Measurements from ENCODE around the gene VEZT.

Gene VEZT

DNA sequence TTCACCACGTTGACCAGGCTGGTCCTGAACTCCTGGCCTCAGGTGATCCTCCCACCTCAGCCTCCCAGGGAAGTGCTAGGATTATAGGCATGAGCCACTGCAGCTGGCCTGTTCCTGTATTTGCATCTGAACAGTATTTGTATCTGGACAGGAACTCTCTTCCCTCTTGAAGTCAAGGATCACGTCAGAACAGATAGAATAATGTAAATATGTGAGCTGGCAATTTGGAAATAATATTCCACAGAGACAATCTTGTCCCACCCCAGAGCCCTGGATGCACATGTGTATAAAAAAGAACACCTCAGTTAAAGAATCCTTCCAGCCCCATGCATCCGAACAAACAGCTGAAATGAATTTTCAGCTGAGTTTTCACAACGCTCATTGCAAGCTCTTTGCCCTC, 118.3 kb downstream of the VEZT start:
- no peaks in the 10 kb centered on the region for H3K27me3 ChIP-seq (ENCODE audit: insufficient read depth, poor library complexity, severe bottlenecking)
- no peak for DNase-seq (ENCODE audit: low read depth in 1 of 2, low spot score in 1 of 2)
- no peak overlapping the region for H3K27ac ChIP-seq (replicated peaks)
- TF ChIP-seq, protein P1, sequence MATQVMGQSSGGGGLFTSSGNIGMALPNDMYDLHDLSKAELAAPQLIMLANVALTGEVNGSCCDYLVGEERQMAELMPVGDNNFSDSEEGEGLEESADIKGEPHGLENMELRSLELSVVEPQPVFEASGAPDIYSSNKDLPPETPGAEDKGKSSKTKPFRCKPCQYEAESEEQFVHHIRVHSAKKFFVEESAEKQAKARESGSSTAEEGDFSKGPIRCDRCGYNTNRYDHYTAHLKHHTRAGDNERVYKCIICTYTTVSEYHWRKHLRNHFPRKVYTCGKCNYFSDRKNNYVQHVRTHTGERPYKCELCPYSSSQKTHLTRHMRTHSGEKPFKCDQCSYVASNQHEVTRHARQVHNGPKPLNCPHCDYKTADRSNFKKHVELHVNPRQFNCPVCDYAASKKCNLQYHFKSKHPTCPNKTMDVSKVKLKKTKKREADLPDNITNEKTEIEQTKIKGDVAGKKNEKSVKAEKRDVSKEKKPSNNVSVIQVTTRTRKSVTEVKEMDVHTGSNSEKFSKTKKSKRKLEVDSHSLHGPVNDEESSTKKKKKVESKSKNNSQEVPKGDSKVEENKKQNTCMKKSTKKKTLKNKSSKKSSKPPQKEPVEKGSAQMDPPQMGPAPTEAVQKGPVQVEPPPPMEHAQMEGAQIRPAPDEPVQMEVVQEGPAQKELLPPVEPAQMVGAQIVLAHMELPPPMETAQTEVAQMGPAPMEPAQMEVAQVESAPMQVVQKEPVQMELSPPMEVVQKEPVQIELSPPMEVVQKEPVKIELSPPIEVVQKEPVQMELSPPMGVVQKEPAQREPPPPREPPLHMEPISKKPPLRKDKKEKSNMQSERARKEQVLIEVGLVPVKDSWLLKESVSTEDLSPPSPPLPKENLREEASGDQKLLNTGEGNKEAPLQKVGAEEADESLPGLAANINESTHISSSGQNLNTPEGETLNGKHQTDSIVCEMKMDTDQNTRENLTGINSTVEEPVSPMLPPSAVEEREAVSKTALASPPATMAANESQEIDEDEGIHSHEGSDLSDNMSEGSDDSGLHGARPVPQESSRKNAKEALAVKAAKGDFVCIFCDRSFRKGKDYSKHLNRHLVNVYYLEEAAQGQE (IDR thresholded peaks at IDR 0.05; ENCODE audit: insufficient replicate concordance, low read depth), result no peak
- no peak for TF ChIP-seq SPI1 (IDR thresholded peaks at IDR 0.05; ENCODE audit: borderline replicate concordance, low read depth)
- TF ChIP-seq GABPA (IDR thresholded peaks at IDR 0.05; ENCODE audit: low read depth), result no peak
- no peak for TF ChIP-seq POLR2AphosphoS5 (IDR thresholded peaks at IDR 0.05; ENCODE audit: low read depth)
- TF ChIP-seq CTCF (IDR thresholded peaks at IDR 0.05; ENCODE audit: insufficient read depth, low read length), result no peak
- H3K4me3 ChIP-seq (replicated peaks; ENCODE audit: insufficient read depth, low read length), result no peak overlapping the region

- H3K27ac ChIP-seq (replicated peaks), result no peak overlapping the region
- H3K4me3 ChIP-seq (replicated peaks; ENCODE audit: insufficient read depth, low read length), result no peak overlapping the region
- no peaks in the 10 kb centered on the region for H3K27me3 ChIP-seq (ENCODE audit: insufficient read depth, poor library complexity, severe bottlenecking)
- no peak for DNase-seq (ENCODE audit: low read depth in 1 of 2, low spot score in 1 of 2)
- TF ChIP-seq SPI1 (IDR thresholded peaks at IDR 0.05; ENCODE audit: borderline replicate concordance, low read depth), result no peak
- no peak for TF ChIP-seq CTCF (IDR thresholded peaks at IDR 0.05; ENCODE audit: insufficient read depth, low read length)
- TF ChIP-seq POLR2AphosphoS5 (IDR thresholded peaks at IDR 0.05; ENCODE audit: low read depth), result no peak
- TF ChIP-seq GABPA (IDR thresholded peaks at IDR 0.05; ENCODE audit: low read depth), result no peak
- TF ChIP-seq, protein P1 (IDR thresholded peaks at IDR 0.05; ENCODE audit: insufficient replicate concordance, low read depth), result no peak
Observed at GRCh38 chr12:95336387-95337067, 118.9 kb downstream of the VEZT start.

DNA sequence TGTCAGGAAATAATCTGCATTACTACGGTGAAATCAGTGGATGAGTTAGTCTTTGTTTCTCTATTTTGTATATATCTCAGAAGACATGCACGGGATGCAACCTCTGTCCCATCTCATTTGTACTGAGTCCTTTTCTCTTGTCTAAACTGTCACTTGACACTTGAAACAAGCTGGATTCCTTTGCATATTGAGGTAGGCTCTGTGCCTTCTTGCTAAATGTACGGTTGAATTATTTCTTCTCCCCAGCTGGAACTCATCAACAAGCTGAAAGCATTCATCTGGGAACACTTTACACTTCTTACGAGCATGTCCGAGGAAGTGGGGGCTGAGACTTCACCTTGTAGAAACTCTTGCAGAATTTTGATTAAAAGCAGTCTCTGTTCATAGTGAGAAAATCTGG, 119.5 kb downstream of the VEZT start:
- TF ChIP-seq GABPA (IDR thresholded peaks at IDR 0.05; ENCODE audit: low read depth), result no peak
- no peak for TF ChIP-seq POLR2AphosphoS5 (IDR thresholded peaks at IDR 0.05; ENCODE audit: low read depth)
- TF ChIP-seq CTCF (IDR thresholded peaks at IDR 0.05; ENCODE audit: insufficient read depth, low read length), result no peak
- TF ChIP-seq SPI1 (IDR thresholded peaks at IDR 0.05; ENCODE audit: borderline replicate concordance, low read depth), result no peak
- TF ChIP-seq, protein P1 (IDR thresholded peaks at IDR 0.05; ENCODE audit: insufficient replicate concordance, low read depth), result no peak
- no peaks in the 10 kb centered on the region for H3K27me3 ChIP-seq (ENCODE audit: insufficient read depth, poor library complexity, severe bottlenecking)
- H3K4me3 ChIP-seq (replicated peaks; ENCODE audit: insufficient read depth, low read length), result no peak overlapping the region
- DNase-seq (ENCODE audit: low read depth in 1 of 2, low spot score in 1 of 2), result no peak
- no peak overlapping the region for H3K27ac ChIP-seq (replicated peaks)
